Measurements from ENCODE around the gene AMPD3. TPM values are rescaled to one million over a fixed set of nuclear protein-coding genes. Genes with fewer than 3 reads are reported as not detected.

Gene AMPD3
- total and polyA plus RNA-seq, 2 donors (not counting 3 experiments of a cell fraction or from before 2014, with no cell fraction given), result 1.4 to 2.5 TPM

DNA sequence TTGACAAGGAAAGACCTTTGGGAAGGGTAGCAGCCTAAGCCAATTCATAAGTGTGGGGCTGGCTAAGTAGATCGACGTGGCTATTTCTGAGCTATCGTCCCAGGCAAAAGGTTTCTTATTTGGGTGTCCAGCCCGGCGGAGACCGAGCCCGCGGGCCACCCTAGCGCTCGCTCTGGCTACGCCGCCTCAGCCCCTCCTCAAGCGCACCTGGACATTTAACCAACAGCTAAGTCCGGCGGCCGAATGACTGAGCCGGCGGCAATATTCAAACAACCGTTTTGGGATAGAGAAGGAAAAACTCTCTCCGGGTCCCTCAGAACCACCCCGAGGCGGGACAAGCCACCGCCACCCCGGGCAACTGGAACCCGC is 85.5 kb downstream of the AMPD3 start:
- Histone ChIP-seq H2AFZ (ENCODE audit: low read depth, low read length) (peak overlapping the region; percentile 63), H3K79me2 (ENCODE audit: control insufficient read depth, insufficient read depth, low read length) (peaks cover 16% of the 10 kb centered on the region), H3K9me3 (replicated peaks; ENCODE audit: control insufficient read depth, insufficient read depth, low read length) (no peaks in the 10 kb centered on the region), H3K4me3 (replicated peaks in 1 of 3; ENCODE audit: insufficient read depth in 1 of 3, low read depth in 1 of 3, low read length in 3 of 3) (peak overlapping the region; percentile 37 to 83 (median 59)), H3K4me2 (ENCODE audit: insufficient read depth, low read length) (peak overlapping the region; percentile 95), H3K27me3 (ENCODE audit: control insufficient read depth in 2 of 2, insufficient read depth in 2 of 2, low read length in 2 of 2) (no peaks in the 10 kb centered on the region), H3K27ac (ENCODE audit: insufficient read depth, low read depth, low read length) (peak overlapping the region; percentile 50), H3K4me1 (ENCODE audit: control insufficient read depth, extremely low read depth, insufficient read depth, low read length) (peaks cover 10% of the 10 kb centered on the region), H3K36me3 (ENCODE audit: control insufficient read depth in 2 of 2, extremely low read depth in 1 of 2, insufficient read depth in 2 of 2, low read length in 2 of 2) (no peaks in the 10 kb centered on the region), H3K9me1 (replicated peaks; ENCODE audit: control insufficient read depth, extremely low read depth, insufficient read depth, low read length) (no peaks in the 10 kb centered on the region), H4K20me1 (replicated peaks; ENCODE audit: control insufficient read depth, extremely low read depth, insufficient read depth, low read length) (no peaks in the 10 kb centered on the region), H3K9ac (replicated peaks; ENCODE audit: extremely low read depth, insufficient read depth, low read length) (peak overlapping the region; percentile 82)
- TSS peak; percentile 49 for BruUV-seq (replicated peaks)
- dilution Hi-C loops (cut with MboI; ENCODE audit: extremely low pct_ligation_motif_present, low sequenced_read_pairs) (no loop called here), intact Hi-C loops (cut with micrococcal nuclease) (loop anchor here (2.0 to 5.0 kb wide), 2 partner anchors 66 to 878 kb away; partner anchors contain the start of gene SWAP70)
- FAIRE-seq (no peak), DNase-seq (ENCODE audit: low read depth, low spot score) (peak; percentile 58)
- TF ChIP-seq EZH2 (IDR thresholded peaks at IDR 0.05; ENCODE audit: borderline replicate concordance, low read depth, low read length, severe bottlenecking) (no peak), JUN (IDR thresholded peaks at IDR 0.05; ENCODE audit: borderline replicate concordance, insufficient read depth, insufficient read length, low read depth) (no peak), MYC (IDR thresholded peaks at IDR 0.05; ENCODE audit: low read depth, low read length) (no peak), POLR2AphosphoS5 (IDR thresholded peaks at IDR 0.05; ENCODE audit: insufficient read depth, low read depth, low read length) (no peak), GATA2 (IDR thresholded peaks at IDR 0.05; ENCODE audit: insufficient read depth, insufficient read length, low read depth, low read length) (no peak), POLR2A (IDR thresholded peaks at IDR 0.05; ENCODE audit: low read depth, low read length) (no peak), FOS (IDR thresholded peaks at IDR 0.05; ENCODE audit: borderline replicate concordance, insufficient read depth, low read length) (no peak)
- TF ChIP-seq, protein P1, sequence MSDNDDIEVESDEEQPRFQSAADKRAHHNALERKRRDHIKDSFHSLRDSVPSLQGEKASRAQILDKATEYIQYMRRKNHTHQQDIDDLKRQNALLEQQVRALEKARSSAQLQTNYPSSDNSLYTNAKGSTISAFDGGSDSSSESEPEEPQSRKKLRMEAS (IDR thresholded peaks at IDR 0.05; ENCODE audit: insufficient read depth, insufficient read length), result no peak
- TF ChIP-seq, protein P2, sequence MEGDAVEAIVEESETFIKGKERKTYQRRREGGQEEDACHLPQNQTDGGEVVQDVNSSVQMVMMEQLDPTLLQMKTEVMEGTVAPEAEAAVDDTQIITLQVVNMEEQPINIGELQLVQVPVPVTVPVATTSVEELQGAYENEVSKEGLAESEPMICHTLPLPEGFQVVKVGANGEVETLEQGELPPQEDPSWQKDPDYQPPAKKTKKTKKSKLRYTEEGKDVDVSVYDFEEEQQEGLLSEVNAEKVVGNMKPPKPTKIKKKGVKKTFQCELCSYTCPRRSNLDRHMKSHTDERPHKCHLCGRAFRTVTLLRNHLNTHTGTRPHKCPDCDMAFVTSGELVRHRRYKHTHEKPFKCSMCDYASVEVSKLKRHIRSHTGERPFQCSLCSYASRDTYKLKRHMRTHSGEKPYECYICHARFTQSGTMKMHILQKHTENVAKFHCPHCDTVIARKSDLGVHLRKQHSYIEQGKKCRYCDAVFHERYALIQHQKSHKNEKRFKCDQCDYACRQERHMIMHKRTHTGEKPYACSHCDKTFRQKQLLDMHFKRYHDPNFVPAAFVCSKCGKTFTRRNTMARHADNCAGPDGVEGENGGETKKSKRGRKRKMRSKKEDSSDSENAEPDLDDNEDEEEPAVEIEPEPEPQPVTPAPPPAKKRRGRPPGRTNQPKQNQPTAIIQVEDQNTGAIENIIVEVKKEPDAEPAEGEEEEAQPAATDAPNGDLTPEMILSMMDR (IDR thresholded peaks at IDR 0.05; ENCODE audit: extremely low read depth in 1 of 2, insufficient read depth in 1 of 2, low read depth in 1 of 2, low read length in 2 of 2), result no peak
- POLR2A ChIA-PET, result interaction anchor here (0.6 to 1.6 kb wide), 5 partner anchors 14 to 268 kb away, joined by 3 to 6 read pairs (median 4); partner anchors contain the start of genes ADM and EIF4G2
- CTCF ChIA-PET, result interaction anchor here (0.6 to 3.3 kb wide), 63 partner anchors 9 to 236 kb away, joined by 3 to 31 read pairs (median 5); partner anchors contain the start of genes ADM and LYVE1

Data from endothelial cell of umbilical vein (primary cell).